AG04449 (cell line): ENCODE measurements around the gene CCNJL.
"Not testable (repeated sequence)": the region's sequence is repeated elsewhere in the genome, so short reads cannot be mapped to it uniquely, and the experiment has no call there.

Experiments used
- CTCF ChIA-PET: fragments of 350-600 bp; formaldehyde crosslinking; extraction: SDS; loops from one replicate; lab custom pipeline; 2021; ENCODE audit warnings: antibody characterized with exemption; lab: Yijun Ruan, JAX
- POLR2A ChIA-PET: fragments of 400-600, 350-600 bp; formaldehyde crosslinking; extraction: SDS; loops from one replicate; lab custom pipeline; 2020; ENCODE audit warnings: antibody characterized with exemption, inconsistent platforms; lab: Yijun Ruan, JAX
- DNase-seq: peaks from one replicate; pipeline ENCODE4 v3.0.0-alpha.2; 2010; ENCODE audit warnings: low read depth, low spot score
- H3K4me3 ChIP-seq: 2 replicates; pipeline ENCODE4 v1.5.1; 2011; ENCODE audit warnings: low read depth, mild to moderate bottlenecking, control low read depth, low read length
- TF ChIP-seq, protein P1 (sequence below): IDR thresholded peaks from one replicate; pipeline ENCODE4 v1.5.1; 2011; ENCODE audit warnings: mild to moderate bottlenecking, moderate library complexity, low read length, control low read depth, inconsistent platforms; ENCODE audit not compliant: insufficient read depth; ENCODE audit errors: missing control alignments

The CCNJL gene

DNA sequence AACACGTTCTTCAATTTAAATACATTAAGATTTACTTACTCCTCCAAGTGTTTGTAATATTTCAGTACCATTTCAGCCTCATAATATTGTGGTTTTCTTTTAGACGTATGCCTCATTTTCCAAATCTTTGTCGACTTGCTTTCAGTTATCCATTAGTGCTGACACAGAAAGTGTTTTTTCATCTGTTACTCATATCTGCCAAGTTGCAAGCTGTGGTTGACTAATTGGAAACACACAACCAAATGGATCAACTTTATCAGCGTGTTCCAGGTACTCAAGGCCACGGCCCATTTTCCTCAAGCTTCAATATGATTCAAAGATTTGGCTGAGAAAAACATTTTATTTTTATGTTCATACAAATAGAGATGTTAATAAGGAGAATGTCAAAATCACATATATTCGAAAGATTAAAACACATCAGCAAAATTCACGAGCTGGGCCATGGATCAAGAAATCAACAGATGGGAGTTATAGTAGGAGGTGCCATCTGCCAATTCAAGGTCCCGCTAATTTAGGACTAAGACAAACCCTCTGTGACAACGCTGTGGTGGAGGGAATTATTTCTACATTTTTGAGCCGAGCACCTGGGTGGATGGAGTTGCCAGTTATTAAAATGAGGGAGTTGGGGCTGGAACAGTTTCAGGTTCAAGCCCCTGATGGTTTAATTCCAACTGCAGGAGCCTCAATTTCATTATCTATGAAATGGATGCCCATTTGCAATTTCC is 27.2 kb upstream of the CCNJL start:
- TF ChIP-seq, protein P1, sequence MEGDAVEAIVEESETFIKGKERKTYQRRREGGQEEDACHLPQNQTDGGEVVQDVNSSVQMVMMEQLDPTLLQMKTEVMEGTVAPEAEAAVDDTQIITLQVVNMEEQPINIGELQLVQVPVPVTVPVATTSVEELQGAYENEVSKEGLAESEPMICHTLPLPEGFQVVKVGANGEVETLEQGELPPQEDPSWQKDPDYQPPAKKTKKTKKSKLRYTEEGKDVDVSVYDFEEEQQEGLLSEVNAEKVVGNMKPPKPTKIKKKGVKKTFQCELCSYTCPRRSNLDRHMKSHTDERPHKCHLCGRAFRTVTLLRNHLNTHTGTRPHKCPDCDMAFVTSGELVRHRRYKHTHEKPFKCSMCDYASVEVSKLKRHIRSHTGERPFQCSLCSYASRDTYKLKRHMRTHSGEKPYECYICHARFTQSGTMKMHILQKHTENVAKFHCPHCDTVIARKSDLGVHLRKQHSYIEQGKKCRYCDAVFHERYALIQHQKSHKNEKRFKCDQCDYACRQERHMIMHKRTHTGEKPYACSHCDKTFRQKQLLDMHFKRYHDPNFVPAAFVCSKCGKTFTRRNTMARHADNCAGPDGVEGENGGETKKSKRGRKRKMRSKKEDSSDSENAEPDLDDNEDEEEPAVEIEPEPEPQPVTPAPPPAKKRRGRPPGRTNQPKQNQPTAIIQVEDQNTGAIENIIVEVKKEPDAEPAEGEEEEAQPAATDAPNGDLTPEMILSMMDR, result no peak
- DNase-seq, result no peak
- ChIA-PET CTCF (interaction anchor here (2.1 to 13.4 kb wide), 2 partner anchors 317 to 318 kb away, joined by 11 to 390 read pairs; no protein-coding TSS in a partner anchor), POLR2A (no interaction called here)
- no peak overlapping the region for H3K4me3 ChIP-seq

DNA sequence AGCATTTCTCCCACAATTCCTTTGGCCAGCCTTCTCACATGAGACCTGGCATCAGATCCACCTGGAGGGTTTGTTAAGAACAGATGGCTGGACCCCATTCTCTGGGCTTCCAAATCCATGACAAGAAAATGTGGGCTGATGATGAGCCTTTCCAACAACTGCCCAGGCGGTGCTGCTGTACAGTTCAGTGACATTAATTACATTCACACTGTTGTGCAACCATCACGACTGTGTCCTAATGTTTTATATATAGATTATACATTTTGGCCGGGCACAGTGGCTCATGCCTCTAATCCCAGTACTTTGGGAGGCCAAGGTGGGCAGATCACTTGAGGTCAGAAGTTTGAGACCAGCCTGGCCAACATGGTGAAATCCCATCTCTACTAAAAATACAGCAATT is 22.4 kb upstream of the CCNJL start:
- H3K4me3 ChIP-seq, POLR2A ChIA-PET, DNase-seq: not testable (repeated sequence)
- CTCF ChIA-PET, result interaction anchor here (2.8 kb wide), 1 partner anchor 9 kb away, joined by 8 read pairs; no protein-coding TSS in a partner anchor

DNA sequence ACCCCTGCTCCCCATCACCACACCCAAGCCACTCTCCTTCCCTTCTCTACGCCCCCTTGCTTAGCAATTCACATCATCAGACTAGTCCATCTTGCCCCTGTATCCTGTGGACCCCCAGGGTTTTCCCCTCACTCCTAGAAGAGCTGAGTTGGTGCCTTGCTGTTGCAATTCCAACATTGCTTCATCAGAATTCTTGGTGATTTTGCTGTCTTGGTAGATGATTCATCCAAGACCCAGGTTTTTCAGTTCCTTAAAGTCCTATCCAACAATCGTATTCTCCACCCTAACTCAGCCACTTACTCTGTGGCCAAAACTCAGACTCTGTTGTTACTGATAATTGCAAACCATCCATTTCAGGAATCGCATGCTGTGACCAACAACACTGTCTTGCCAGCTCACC is 21.4 kb upstream of the CCNJL start:
- no peak overlapping the region for H3K4me3 ChIP-seq
- ChIA-PET POLR2A (no interaction called here), CTCF (interaction anchor here (0.7 to 2.8 kb wide), 2 partner anchors 10 to 12 kb away, joined by 3 to 8 read pairs; no protein-coding TSS in a partner anchor)
- no peak for DNase-seq
- TF ChIP-seq, protein P1, result no peak

DNA sequence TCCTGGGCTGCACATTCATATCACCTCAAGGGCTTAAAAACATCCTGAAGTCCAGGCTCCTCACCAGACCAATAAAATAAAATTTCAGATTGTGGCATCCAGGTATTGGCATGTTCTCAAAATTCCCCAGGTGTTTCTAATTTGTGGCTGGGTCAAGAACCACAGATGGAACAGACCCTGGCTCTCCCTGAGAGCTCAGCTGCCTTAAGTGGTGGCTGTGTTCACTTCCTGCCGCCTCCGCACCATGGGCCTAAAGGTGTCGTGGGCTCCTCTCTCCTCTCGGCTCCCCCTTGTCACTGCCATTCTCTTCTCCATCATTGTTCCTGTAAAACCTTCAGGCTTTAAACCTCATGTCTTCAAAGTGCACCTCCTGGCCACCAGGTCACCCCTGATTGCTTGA is 17.8 kb upstream of the CCNJL start:
- H3K4me3 ChIP-seq, result no peak overlapping the region
- no peak for DNase-seq
- ChIA-PET POLR2A (no interaction called here), CTCF (interaction anchor here (0.7 kb wide), 2 partner anchors 61 to 308 kb away, joined by 3 read pairs; no protein-coding TSS in a partner anchor)
- TF ChIP-seq, protein P1, result no peak

DNA sequence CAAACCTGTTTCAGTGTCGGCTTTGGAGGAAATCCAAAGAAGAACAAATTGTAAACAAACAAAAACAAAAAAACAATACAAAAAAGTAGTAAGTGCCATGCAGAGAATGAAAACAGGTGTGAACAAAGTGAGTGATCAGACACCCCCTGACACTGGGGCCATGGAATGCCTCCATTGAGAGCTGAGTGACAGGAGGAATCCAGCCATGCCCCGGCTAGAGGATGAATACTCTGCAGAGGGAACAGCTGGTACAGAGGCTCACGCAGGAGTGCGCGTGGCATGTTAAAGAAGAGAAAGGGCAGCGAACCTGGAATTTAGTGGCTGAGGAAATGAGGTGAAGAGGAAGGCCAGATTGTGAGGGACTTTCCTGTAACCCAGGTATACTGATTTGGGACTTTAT is 15.5 kb upstream of the CCNJL start:
- TF ChIP-seq, protein P1, result no peak
- ChIA-PET CTCF (interaction anchor here (1.2 to 2.0 kb wide), 2 partner anchors 11 to 18 kb away, joined by 3 to 7 read pairs; no protein-coding TSS in a partner anchor), POLR2A (interaction anchor here (0.6 kb wide), 1 partner anchor 316 kb away, joined by 3 read pairs; no protein-coding TSS in a partner anchor)
- H3K4me3 ChIP-seq, result no peak overlapping the region
- no peak for DNase-seq

DNA sequence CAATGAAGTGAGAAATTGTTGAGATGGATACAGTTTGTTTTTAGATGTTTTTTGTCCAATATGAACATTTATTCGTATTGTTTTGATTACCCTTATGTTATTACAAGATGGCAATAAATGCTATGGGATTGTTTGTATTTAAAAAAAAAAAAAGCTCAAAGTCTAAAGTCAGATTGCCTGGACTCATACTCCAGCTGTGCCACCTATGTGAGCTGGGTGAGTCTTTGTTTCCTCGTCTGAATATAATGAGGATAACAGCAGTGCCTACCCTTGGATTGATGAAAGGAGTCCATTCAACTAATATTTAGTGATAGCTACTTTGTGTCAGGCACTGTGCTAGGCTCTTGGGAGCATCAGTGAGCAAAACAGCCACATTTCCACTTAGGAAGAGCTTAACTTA is 14.6 kb upstream of the CCNJL start:
- no peak overlapping the region for H3K4me3 ChIP-seq
- TF ChIP-seq, protein P1, result no peak
- no peak for DNase-seq
- CTCF ChIA-PET, result interaction anchor here (1.1 to 2.0 kb wide), 3 partner anchors 10 to 128 kb away, joined by 3 to 7 read pairs (median 3); no protein-coding TSS in a partner anchor
- POLR2A ChIA-PET, result interaction anchor here (0.6 kb wide), 1 partner anchor 315 kb away, joined by 3 read pairs; no protein-coding TSS in a partner anchor
